ENCODE measurements around the gene SGPL1.

SGPL1 gene

GRCh38 chr10:70776455-70777005, 39.2 kb upstream of the SGPL1 start:
- TF ChIP-seq CTCF (IDR thresholded peaks at IDR 0.05; ENCODE audit: borderline replicate concordance, control extremely low read depth, extremely low read depth, insufficient read depth, missing control alignments) = no peak
- peak; percentile 13 for DNase-seq (ENCODE audit: low spot score)
- in situ Hi-C loops (cut with MboI; ENCODE audit: low sequenced_read_pairs, unreplicated experiment) = no loop called here

GRCh38 chr10:70777063-70777875, 38.5 kb upstream of the SGPL1 start:
- DNase-seq (ENCODE audit: low spot score) = peak; percentile 10
- TF ChIP-seq CTCF (IDR thresholded peaks at IDR 0.05; ENCODE audit: borderline replicate concordance, control extremely low read depth, extremely low read depth, insufficient read depth, missing control alignments) = no peak
- in situ Hi-C loops (cut with MboI; ENCODE audit: low sequenced_read_pairs, unreplicated experiment) = no loop called here

- peak; percentile 9 for DNase-seq (ENCODE audit: low spot score)
- no peak for TF ChIP-seq CTCF (IDR thresholded peaks at IDR 0.05; ENCODE audit: borderline replicate concordance, control extremely low read depth, extremely low read depth, insufficient read depth, missing control alignments)
- in situ Hi-C loops (cut with MboI; ENCODE audit: low sequenced_read_pairs, unreplicated experiment) = no loop called here
Observed at GRCh38 chr10:70778267-70778924, 37.4 kb upstream of the SGPL1 start.

GRCh38 chr10:70779088-70779487, 36.7 kb upstream of the SGPL1 start:
- in situ Hi-C loops (cut with MboI; ENCODE audit: low sequenced_read_pairs, unreplicated experiment) = no loop called here
- no peak for TF ChIP-seq CTCF (IDR thresholded peaks at IDR 0.05; ENCODE audit: borderline replicate concordance, control extremely low read depth, extremely low read depth, insufficient read depth, missing control alignments)
- DNase-seq (ENCODE audit: low spot score) = peak; percentile 9

- peak; percentile 11 for DNase-seq (ENCODE audit: low spot score)
- TF ChIP-seq CTCF (IDR thresholded peaks at IDR 0.05; ENCODE audit: borderline replicate concordance, control extremely low read depth, extremely low read depth, insufficient read depth, missing control alignments) = no peak
- in situ Hi-C loops (cut with MboI; ENCODE audit: low sequenced_read_pairs, unreplicated experiment) = no loop called here
Observed at GRCh38 chr10:70779511-70780369, 36.0 kb upstream of the SGPL1 start.

- DNase-seq (ENCODE audit: low spot score) = no peak
- in situ Hi-C loops (cut with MboI; ENCODE audit: low sequenced_read_pairs, unreplicated experiment) = no loop called here
- TF ChIP-seq CTCF (IDR thresholded peaks at IDR 0.05; ENCODE audit: borderline replicate concordance, control extremely low read depth, extremely low read depth, insufficient read depth, missing control alignments) = no peak
Observed at GRCh38 chr10:70780370-70780760, 35.4 kb upstream of the SGPL1 start.
